Endodermal cell (in vitro differentiated cells): ENCODE results near the gene OTOG. TPM values are rescaled to one million over a fixed set of nuclear protein-coding genes. Genes with fewer than 3 reads are reported as not detected.

Experiments used
- DNase-seq: peaks from one replicate; pipeline ENCODE4 v3.0.0-alpha.2; 2017
- H3K27ac ChIP-seq: 2 replicates; pipeline ENCODE4 v1.5.1; 2013; ENCODE audit warnings: mild to moderate bottlenecking, low read depth, low read length, moderate library complexity
- H3K27me3 ChIP-seq: 2 replicates; pipeline ENCODE4 v1.6.1; 2013; ENCODE audit warnings: mild to moderate bottlenecking, low read length, moderate library complexity; ENCODE audit not compliant: insufficient read depth, control insufficient read depth, poor library complexity, severe bottlenecking
- H3K36me3 ChIP-seq: 2 replicates; pipeline ENCODE4 v1.7.0; 2013; ENCODE audit warnings: mild to moderate bottlenecking, low read length, moderate library complexity; ENCODE audit not compliant: control insufficient read depth, insufficient read depth
- H3K4me1 ChIP-seq: one replicate; pipeline ENCODE4 v1.7.0; 2013; ENCODE audit warnings: low read length; ENCODE audit not compliant: control insufficient read depth, insufficient read depth
- H3K4me3 ChIP-seq: 2 replicates; pipeline ENCODE4 v1.5.1; 2013; ENCODE audit warnings: mild to moderate bottlenecking, low read length, moderate library complexity
- H3K9ac ChIP-seq: 2 replicates; pipeline ENCODE4 v1.6.1; 2013; ENCODE audit warnings: mild to moderate bottlenecking, low read length, moderate library complexity; ENCODE audit not compliant: poor library complexity, severe bottlenecking; ENCODE audit errors: extremely low read depth
- H3K9me3 ChIP-seq: 2 replicates; pipeline ENCODE4 v1.6.1; 2013; ENCODE audit warnings: mild to moderate bottlenecking, low read length, moderate library complexity; ENCODE audit not compliant: control insufficient read depth
- H3K27ac Mint-ChIP-seq: 2 replicates; pipeline ENCODE4 v1.8.0; 2020; ENCODE audit warnings: mixed read lengths
- H3K27me3 Mint-ChIP-seq: 2 replicates; pipeline ENCODE4 v1.8.0; 2021; ENCODE audit warnings: mild to moderate bottlenecking, mixed read lengths; ENCODE audit not compliant: insufficient read depth
- H3K36me3 Mint-ChIP-seq: 2 replicates; pipeline ENCODE4 v1.8.0; 2020; ENCODE audit warnings: low read depth, mixed read lengths
- H3K4me1 Mint-ChIP-seq: 2 replicates; pipeline ENCODE4 v1.8.0; 2020; ENCODE audit warnings: mixed read lengths
- H3K4me3 Mint-ChIP-seq: 2 replicates; pipeline ENCODE4 v1.8.0; 2020; ENCODE audit warnings: mild to moderate bottlenecking, moderate library complexity, mixed read lengths
- H3K9me3 Mint-ChIP-seq: 2 replicates; pipeline ENCODE4 v1.8.0; 2020; ENCODE audit warnings: mild to moderate bottlenecking, mixed read lengths
- WGBS, 2 experiments: methylation state at CpG; one replicate each; pipeline versions ENCODE4 v1.1.5 to v1.1.7; 2013; ENCODE audit warnings: missing lambda C conversion rate in 2 of 2, mixed read lengths in 1 of 2; ENCODE audit not compliant: insufficient coverage in 1 of 2, insufficient read length in 1 of 2; 5-methylcytosine and 5-hydroxymethylcytosine counted together
- total RNA-seq, 2 donors: library from RNA; stranded (reverse); fragmentation: NEBNext Ultra II Directional in 1 of 2; extraction: Animal tissue kit (Norgen Biotek cat#: 25700) in 1 of 2; gene quantifications; 2 replicates in 1 of 2; 3 replicates in 1 of 2; pipeline ENCODE4 v1.2.1, GENCODE V29; 2021
- TF ChIP-seq, protein P1 (sequence below): fragments of 200-600 bp; sonication (generic); conservative IDR thresholded peaks from 2 replicates; pipeline ENCODE4 v1.5.0; 2021; ENCODE audit warnings: antibody characterized with exemption, mild to moderate bottlenecking

The OTOG gene
- total RNA-seq, 2 donors from 2014 or later = 0.33 to 0.55 TPM

DNA sequence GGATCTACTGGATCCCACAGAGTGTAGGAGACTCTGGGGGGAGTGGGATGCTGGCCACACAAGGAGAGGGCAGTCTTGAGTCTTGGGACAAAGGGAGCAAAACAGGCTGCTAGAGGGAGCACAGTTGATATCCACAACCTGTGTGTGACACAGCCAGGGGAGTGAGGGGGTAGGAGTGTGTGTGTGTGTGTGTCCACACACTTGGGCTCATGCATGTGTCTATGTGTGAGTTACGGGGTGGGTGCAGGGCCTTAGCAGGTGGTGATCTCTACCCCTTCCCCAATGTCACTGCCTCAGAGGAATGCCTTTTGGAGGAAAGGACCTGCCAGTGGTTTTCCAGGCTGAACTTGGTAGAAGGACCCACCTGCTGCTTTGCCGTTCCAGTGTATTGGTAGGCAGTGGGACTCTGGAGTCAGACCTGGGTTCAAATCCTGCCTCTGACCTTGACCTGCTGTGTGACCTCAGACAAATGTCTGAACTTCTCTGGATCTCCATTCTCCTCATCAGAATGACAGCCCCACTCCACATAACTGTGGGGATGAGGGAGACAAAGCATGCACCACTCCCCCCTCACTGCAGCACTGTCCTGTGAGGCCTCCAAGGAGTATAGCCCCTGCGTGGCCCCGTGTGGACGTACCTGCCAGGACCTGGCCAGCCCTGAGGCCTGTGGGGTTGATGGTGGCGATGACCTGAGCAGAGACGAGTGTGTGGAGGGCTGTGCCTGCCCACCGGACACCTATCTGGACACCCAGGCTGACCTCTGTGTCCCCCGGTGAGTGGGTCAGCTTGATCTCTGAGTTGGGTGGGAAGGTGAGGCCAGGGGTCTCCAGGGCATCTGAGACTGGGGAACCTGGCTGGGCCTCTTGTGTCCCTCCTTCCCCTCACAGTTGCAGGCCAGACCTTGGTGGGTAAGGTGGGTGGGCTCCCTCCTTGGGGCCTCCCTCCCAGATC lies 27.4 kb downstream of the OTOG start:
- Histone ChIP-seq H3K27me3 (peaks cover 15% of the 10 kb centered on the region), H3K4me1 (no peaks in the 10 kb centered on the region), H3K36me3 (no peaks in the 10 kb centered on the region), H3K4me3 (no peak overlapping the region), H3K9me3 (no peaks in the 10 kb centered on the region), H3K27ac (no peak overlapping the region), H3K9ac (no peak overlapping the region)
- Mint-ChIP-seq H3K4me3 (no peak overlapping the region), H3K9me3 (no peaks in the 10 kb centered on the region), H3K27ac (no peak overlapping the region), H3K4me1 (peaks cover 2% of the 10 kb centered on the region), H3K27me3 (peaks cover 83% of the 10 kb centered on the region), H3K36me3 (no peaks in the 10 kb centered on the region)
- 88 to 100% methylated on average over 4 to 9 of the region's 9 CpGs for WGBS, 2 experiments
- TF ChIP-seq, protein P1, sequence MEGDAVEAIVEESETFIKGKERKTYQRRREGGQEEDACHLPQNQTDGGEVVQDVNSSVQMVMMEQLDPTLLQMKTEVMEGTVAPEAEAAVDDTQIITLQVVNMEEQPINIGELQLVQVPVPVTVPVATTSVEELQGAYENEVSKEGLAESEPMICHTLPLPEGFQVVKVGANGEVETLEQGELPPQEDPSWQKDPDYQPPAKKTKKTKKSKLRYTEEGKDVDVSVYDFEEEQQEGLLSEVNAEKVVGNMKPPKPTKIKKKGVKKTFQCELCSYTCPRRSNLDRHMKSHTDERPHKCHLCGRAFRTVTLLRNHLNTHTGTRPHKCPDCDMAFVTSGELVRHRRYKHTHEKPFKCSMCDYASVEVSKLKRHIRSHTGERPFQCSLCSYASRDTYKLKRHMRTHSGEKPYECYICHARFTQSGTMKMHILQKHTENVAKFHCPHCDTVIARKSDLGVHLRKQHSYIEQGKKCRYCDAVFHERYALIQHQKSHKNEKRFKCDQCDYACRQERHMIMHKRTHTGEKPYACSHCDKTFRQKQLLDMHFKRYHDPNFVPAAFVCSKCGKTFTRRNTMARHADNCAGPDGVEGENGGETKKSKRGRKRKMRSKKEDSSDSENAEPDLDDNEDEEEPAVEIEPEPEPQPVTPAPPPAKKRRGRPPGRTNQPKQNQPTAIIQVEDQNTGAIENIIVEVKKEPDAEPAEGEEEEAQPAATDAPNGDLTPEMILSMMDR = no peak
- peak; percentile 29 for DNase-seq

DNA sequence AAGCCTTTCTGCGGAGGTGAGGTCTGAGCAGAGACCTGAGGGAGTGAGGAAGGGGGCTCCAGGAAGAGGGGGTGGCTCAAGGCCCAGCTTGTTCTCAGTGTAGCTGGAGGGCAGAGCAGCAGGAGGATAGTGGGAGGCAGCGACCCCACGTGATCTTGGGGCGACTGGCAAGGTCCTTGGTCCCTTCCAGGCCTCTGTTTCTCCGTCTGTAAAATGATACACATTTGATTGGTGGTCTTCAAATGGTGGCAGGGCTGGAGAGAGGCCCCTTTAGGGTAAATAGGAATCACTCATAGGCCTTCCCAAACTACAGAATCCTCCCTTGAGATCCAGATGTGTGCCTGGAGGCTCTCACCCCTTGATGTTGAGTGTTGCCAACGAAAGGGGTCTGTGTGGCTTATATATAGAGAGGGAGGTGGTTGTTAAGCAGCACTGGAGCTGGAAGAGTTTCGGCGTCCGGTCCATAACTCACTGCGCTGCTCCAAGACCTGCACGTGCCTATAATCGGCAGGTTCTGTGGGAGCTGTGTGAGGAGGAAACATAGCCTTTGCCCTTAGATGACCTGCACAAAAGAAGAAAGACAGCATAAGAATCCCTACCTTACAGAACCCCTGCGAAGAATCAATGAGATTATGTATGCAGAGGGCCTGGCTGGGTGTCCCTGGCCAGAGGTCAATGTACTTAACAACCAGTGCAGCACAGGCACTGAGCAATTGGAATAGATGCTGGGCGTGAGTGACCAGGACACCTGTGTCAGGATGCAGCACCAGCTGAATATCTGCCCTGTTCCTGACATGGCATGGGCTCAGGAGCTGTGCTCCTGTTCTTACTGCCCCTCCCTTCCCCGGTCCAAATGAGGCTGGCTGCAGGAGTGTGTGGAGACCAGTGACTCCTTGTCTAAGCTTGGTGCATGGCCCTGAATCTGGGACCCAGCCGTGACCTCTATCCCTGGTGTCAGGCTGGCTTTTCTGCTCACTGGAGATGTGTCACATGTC lies 28.7 kb downstream of the OTOG start:
- peaks cover 79% of the 10 kb centered on the region for H3K27me3 Mint-ChIP-seq
- H3K27me3 ChIP-seq = peaks cover 15% of the 10 kb centered on the region

DNA sequence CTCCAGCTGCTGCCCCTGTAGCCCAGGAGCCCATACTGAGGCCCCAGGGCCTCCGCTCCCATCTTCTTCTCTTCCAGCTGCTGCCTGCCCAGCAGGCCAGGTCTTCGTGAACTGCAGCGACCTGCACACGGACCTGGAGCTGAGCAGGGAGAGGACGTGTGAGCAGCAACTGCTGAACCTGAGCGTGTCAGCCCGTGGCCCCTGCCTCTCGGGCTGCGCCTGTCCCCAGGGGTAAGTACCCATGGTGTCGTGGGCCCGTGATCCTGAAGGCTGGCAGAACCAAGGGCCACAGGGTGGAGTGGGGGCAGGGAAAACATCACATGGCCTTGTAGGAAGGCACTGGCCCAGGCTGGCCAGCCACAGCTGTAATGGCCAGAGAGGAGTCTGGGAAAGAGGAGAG lies 31.2 kb downstream of the OTOG start:
- Mint-ChIP-seq H3K4me3 (no peak overlapping the region), H3K36me3 (no peaks in the 10 kb centered on the region), H3K9me3 (no peaks in the 10 kb centered on the region), H3K27me3 (peaks cover 59% of the 10 kb centered on the region), H3K27ac (no peak overlapping the region), H3K4me1 (peaks cover 15% of the 10 kb centered on the region)
- WGBS, 2 experiments = 80 to 86% methylated on average over 2 to 11 of the region's 11 CpGs
- H3K9me3 ChIP-seq = no peaks in the 10 kb centered on the region
- TF ChIP-seq, protein P1 = no peak
- peaks cover 3% of the 10 kb centered on the region for H3K4me1 ChIP-seq
- DNase-seq = peak; percentile 28
- peaks cover 15% of the 10 kb centered on the region for H3K27me3 ChIP-seq
- H3K4me3 ChIP-seq = no peak overlapping the region
- H3K36me3 ChIP-seq = no peaks in the 10 kb centered on the region
- no peak overlapping the region for H3K27ac ChIP-seq
- no peak overlapping the region for H3K9ac ChIP-seq

More for the DNA sequence above, 28.7 kb downstream of the OTOG start:
- Histone ChIP-seq H3K27ac (no peak overlapping the region), H3K9ac (no peak overlapping the region), H3K4me3 (no peak overlapping the region), H3K9me3 (no peaks in the 10 kb centered on the region), H3K36me3 (no peaks in the 10 kb centered on the region), H3K4me1 (peaks cover 3% of the 10 kb centered on the region)
- peak; percentile 54 for DNase-seq
- 85 to 91% methylated on average over 9 to 16 of the region's 16 CpGs for WGBS, 2 experiments
- H3K36me3 Mint-ChIP-seq = no peaks in the 10 kb centered on the region
- no peak overlapping the region for H3K27ac Mint-ChIP-seq
- H3K9me3 Mint-ChIP-seq = no peaks in the 10 kb centered on the region
- TF ChIP-seq, protein P1 = no peak
- no peak overlapping the region for H3K4me3 Mint-ChIP-seq
- H3K4me1 Mint-ChIP-seq = peaks cover 10% of the 10 kb centered on the region
